Transverse colon (tissue), 4 donors: ENCODE results near the gene RETN. TPM values are rescaled to one million over a fixed set of nuclear protein-coding genes. Genes with fewer than 3 reads are reported as not detected.

Experiments
- DNase-seq: peaks from one replicate; pipeline ENCODE4 v3.0.0-alpha.2; 2019
- H3K27ac ChIP-seq, 4 donors: fragments of 200-600 bp; sonication (generic); 2 replicates each; pipeline ENCODE4 v1.5.1; 2016 to 2018; ENCODE audit warnings: inconsistent platforms in 4 of 4
- H3K27me3 ChIP-seq: fragments of 200-600 bp; sonication (generic); 2 replicates; pipeline ENCODE4 v1.5.1; 2017; ENCODE audit warnings: inconsistent platforms
- H3K36me3 ChIP-seq, 4 donors: fragments of 200-600 bp; sonication (generic); 2 replicates each; pipeline ENCODE4 v1.5.1; 2017 to 2019; ENCODE audit warnings: inconsistent platforms in 4 of 4
- H3K4me1 ChIP-seq, 4 donors: fragments of 200-600 bp; sonication (generic); 2 replicates each; pipeline ENCODE4 v1.5.1; 2017 to 2020; ENCODE audit warnings: inconsistent platforms in 4 of 4
- H3K4me3 ChIP-seq, 4 donors: fragments of 200-600 bp; sonication (generic); 1 replicate in 1 of 4; 2 replicates in 3 of 4; pipeline versions ENCODE4 v1.5.1 to v1.6.1; 2017 to 2019; ENCODE audit warnings: inconsistent platforms in 4 of 4
- H3K9me3 ChIP-seq, 2 donors: fragments of 200-600 bp; sonication (generic); 2 replicates each; pipeline ENCODE4 v1.5.1; 2017 to 2019; ENCODE audit warnings: inconsistent platforms in 2 of 2
- CTCF ChIP-seq, 5 experiments: fragments of 200-600 bp in 3 of 5; fragments of 450-650 bp in 2 of 5; sonication (generic) in 3 of 5; IDR thresholded peaks; 1 replicate in 2 of 5; 2 replicates in 3 of 5; pipeline ENCODE4 v1.5.1; 2016 to 2017; ENCODE audit warnings: antibody characterized with exemption in 5 of 5, inconsistent platforms in 3 of 5, mild to moderate bottlenecking in 2 of 5, moderate library complexity in 1 of 5
- EP300 ChIP-seq: sonication (generic); formaldehyde crosslinking; IDR thresholded peaks from one replicate; pipeline ENCODE4 v1.6.1; 2017; ENCODE audit warnings: antibody characterized with exemption, low read depth
- POLR2A ChIP-seq: fragments of 450-650 bp; IDR thresholded peaks from one replicate; pipeline ENCODE4 v1.6.1; 2016; ENCODE audit warnings: antibody characterized with exemption, mild to moderate bottlenecking, moderate library complexity
- POLR2AphosphoS5 ChIP-seq, 3 donors: sonication (generic); formaldehyde crosslinking; IDR thresholded peaks; one replicate each; pipeline ENCODE4 v1.6.1; 2016; ENCODE audit warnings: antibody characterized with exemption in 3 of 3
- WGBS, 2 donors: methylation state at CpG; one replicate each; pipeline ENCODE4 v1.1.5; 2018; ENCODE audit warnings: low coverage in 1 of 2; 5-methylcytosine and 5-hydroxymethylcytosine counted together
- in situ Hi-C, 4 donors: fragments of 200-750 bp; cut with MboI; loops; one replicate each; pipeline versions ENCODE4 v1.15.0 to v1.15.1; 2017; ENCODE audit warnings: low sequenced_read_pairs in 3 of 4, low pct_ligation_motif_present in 1 of 4, low pct_unique_long_range_greater_than_20kb in 1 of 4
- intact Hi-C: fragments of 100-400 bp; cut with DNase I; formaldehyde crosslinking; loops from one replicate; pipeline ENCODE4 v1.15.1; 2023; ENCODE audit warnings: low total_unique reads
- total RNA-seq, 4 donors: library from RNA; depleted of rRNA; stranded (reverse); fragments of >200 nt; gene quantifications; one replicate each; pipeline ENCODE4 v1.1.0, GENCODE V29; 2016

The RETN gene
- total RNA-seq, 4 donors from 2014 or later = not detected

- Histone ChIP-seq H3K4me1 (no peaks in the 10 kb centered on the region), H3K27me3 (peaks cover 22% of the 10 kb centered on the region), H3K9me3 (no peaks in the 10 kb centered on the region), H3K4me3 (no peak overlapping the region), H3K27ac (no peak overlapping the region), H3K36me3 (no peaks in the 10 kb centered on the region)
- TF ChIP-seq POLR2A (no peak), POLR2AphosphoS5 (IDR thresholded peaks at IDR 0.05) (no peak), CTCF (IDR thresholded peaks at IDR 0.05) (no peak), EP300 (no peak)
- in situ Hi-C loops = no loop called here
- DNase-seq = no peak
- intact Hi-C loops = no loop called here
- WGBS, 2 donors = 31% methylated on average over 11 of the region's 11 CpGs; no CpG with 5 or more reads in 1 of the 2 donors
Measured at GRCh38 chr19:7698583-7698982, 29.7 kb downstream of the RETN start.

- H3K4me1 ChIP-seq = no peaks in the 10 kb centered on the region
- DNase-seq = no peak
- no peaks in the 10 kb centered on the region for H3K36me3 ChIP-seq
- in situ Hi-C loops (no loop called here), intact Hi-C loops (no loop called here)
- TF ChIP-seq CTCF (IDR thresholded peaks at IDR 0.05) = no peak
- TF ChIP-seq POLR2A = no peak
- no peak for TF ChIP-seq POLR2AphosphoS5 (IDR thresholded peaks at IDR 0.05)
- TF ChIP-seq EP300 = no peak
- no peak overlapping the region for H3K4me3 ChIP-seq
- 27% methylated on average over 2 of the region's 2 CpGs; no CpG with 5 or more reads in 1 of the 2 donors for WGBS, 2 donors
- H3K27ac ChIP-seq = no peak overlapping the region
- H3K27me3 ChIP-seq = peaks cover 22% of the 10 kb centered on the region
- H3K9me3 ChIP-seq = no peaks in the 10 kb centered on the region
Measured at GRCh38 chr19:7699003-7699402, 30.2 kb downstream of the RETN start.

DNA sequence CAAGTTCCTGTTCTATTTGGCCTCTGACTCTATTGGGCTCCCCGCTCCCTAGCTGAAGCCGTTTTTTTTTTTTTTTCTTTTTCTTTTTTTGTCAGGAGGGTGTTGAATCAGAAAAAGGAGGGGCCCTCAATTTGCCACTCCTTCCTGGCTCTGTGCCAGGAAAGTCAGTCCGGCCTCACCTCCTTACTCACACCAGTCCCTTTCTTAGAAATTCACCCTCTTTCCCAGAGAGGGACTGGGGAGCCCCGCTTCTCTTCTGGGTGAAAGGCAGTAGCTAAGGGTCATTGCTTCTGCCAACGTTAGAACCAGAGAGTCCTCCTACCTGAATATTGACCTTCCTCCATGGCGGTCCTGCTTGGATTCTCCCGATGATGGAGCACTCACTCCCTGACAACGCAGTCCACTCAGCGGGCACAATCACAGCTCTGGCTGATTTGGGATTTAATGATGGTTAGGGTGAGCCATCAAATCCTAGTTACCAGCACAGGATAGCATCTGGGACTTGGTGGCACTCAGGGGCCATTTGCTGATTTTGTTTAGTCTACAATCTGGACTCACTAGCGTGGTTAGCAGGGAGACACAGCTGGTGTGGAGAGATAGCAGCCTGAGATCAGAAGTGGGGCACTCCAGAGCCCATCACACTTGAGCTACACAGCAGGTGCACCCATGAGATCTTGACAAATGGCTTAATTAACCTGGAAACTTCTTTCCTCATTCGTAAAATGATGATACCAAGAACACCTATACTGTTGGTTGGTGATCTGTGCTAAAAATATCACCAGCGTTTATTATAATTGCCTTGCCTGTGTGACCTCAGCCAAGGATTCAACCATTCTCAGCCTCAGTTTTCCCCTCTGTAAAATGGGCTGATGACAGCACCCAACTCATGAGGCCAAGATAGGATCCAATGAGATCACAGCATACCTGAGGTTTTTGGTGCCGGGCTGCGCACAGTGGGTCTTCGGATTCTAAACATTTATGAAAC lies 30.9 kb downstream of the RETN start:
- peaks cover 22% of the 10 kb centered on the region for H3K27me3 ChIP-seq
- intact Hi-C loops = no loop called here

More for the DNA sequence above, 30.9 kb downstream of the RETN start:
- Histone ChIP-seq H3K4me1 (no peaks in the 10 kb centered on the region), H3K9me3 (no peaks in the 10 kb centered on the region), H3K27ac (no peak overlapping the region), H3K4me3 (no peak overlapping the region), H3K36me3 (no peaks in the 10 kb centered on the region)
- DNase-seq = no peak
- no peak for TF ChIP-seq POLR2A
- TF ChIP-seq EP300 = no peak
- no peak for TF ChIP-seq POLR2AphosphoS5 (IDR thresholded peaks at IDR 0.05)
- TF ChIP-seq CTCF (IDR thresholded peaks at IDR 0.05) = no peak
- 0 to 54% methylated on average over 1 to 15 of the region's 15 CpGs for WGBS, 2 donors
- in situ Hi-C loops = no loop called here
